SJSA1 (cell line): ENCODE data around the gene UBLCP1. TPM values are rescaled to one million over a fixed set of nuclear protein-coding genes. Genes with fewer than 3 reads are reported as not detected.
"Not testable (repeated sequence)": the region's sequence is repeated elsewhere in the genome, so short reads cannot be mapped to it uniquely, and the experiment has no call there.

Source experiments
- DNase-seq, 2 experiments: peaks; one replicate each; pipeline ENCODE4 v3.0.0-alpha.2; 2015 to 2020; ENCODE audit warnings: low spot score in 2 of 2, low read depth in 1 of 2
- H3K27ac ChIP-seq: fragments of 250-450 bp; sonication (Bioruptor Pico); 2 replicates; pipeline ENCODE4 v1.5.1; 2020; ENCODE audit warnings: mild to moderate bottlenecking, moderate library complexity
- H3K27me3 ChIP-seq: fragments of 250-450 bp; sonication (Bioruptor Pico); replicated peaks from 2 replicates; pipeline ENCODE4 v1.5.1; 2020; ENCODE audit warnings: mild to moderate bottlenecking, moderate library complexity
- H3K36me3 ChIP-seq: fragments of 250-450 bp; sonication (Bioruptor Pico); 2 replicates; pipeline ENCODE4 v1.5.1; 2020; ENCODE audit warnings: mild to moderate bottlenecking
- H3K4me1 ChIP-seq: fragments of 250-450 bp; sonication (Bioruptor Pico); replicated peaks from 2 replicates; pipeline ENCODE4 v1.6.1; 2021; ENCODE audit warnings: mild to moderate bottlenecking
- H3K4me3 ChIP-seq: fragments of 250-450 bp; sonication (Bioruptor Pico); 2 replicates; pipeline ENCODE4 v1.5.1; 2020; ENCODE audit warnings: mild to moderate bottlenecking
- H3K9me3 ChIP-seq: fragments of 250-450 bp; sonication (Bioruptor Pico); replicated peaks from 2 replicates; pipeline ENCODE4 v1.5.1; 2020; ENCODE audit warnings: mild to moderate bottlenecking
- total RNA-seq: library from RNA; depleted of rRNA; stranded (reverse); fragments of >200 nt; shearing (Covaris generic); gene quantifications from 2 replicates; pipeline ENCODE4 v1.2.3, GENCODE V29; 2014

Gene UBLCP1
- total RNA-seq, 1 experiment from 2014 or later = 87.0 TPM

- H3K27me3 ChIP-seq = no peaks in the 10 kb centered on the region
- H3K4me3 ChIP-seq = peak overlapping the region; percentile 85
- peaks cover 17% of the 10 kb centered on the region for H3K4me1 ChIP-seq
- peaks cover 45% of the 10 kb centered on the region for H3K36me3 ChIP-seq
- no peaks in the 10 kb centered on the region for H3K9me3 ChIP-seq
- DNase-seq = no peak
- H3K27ac ChIP-seq = peak overlapping the region; percentile 96
Observed at GRCh38 chr5:159263569-159263905, 447 bp downstream of the UBLCP1 start.

GRCh38 chr5:159266764-159267163 lies 3.7 kb downstream of the UBLCP1 start:
- Histone ChIP-seq H3K36me3 (peaks cover 73% of the 10 kb centered on the region), H3K4me1 (peaks cover 17% of the 10 kb centered on the region)
- H3K9me3 ChIP-seq, DNase-seq, H3K27ac ChIP-seq, H3K4me3 ChIP-seq, H3K27me3 ChIP-seq: not testable (repeated sequence)

- Histone ChIP-seq H3K36me3 (peaks cover 79% of the 10 kb centered on the region), H3K4me1 (no peaks in the 10 kb centered on the region), H3K4me3 (no peak overlapping the region), H3K9me3 (no peaks in the 10 kb centered on the region), H3K27me3 (no peaks in the 10 kb centered on the region), H3K27ac (no peak overlapping the region)
- DNase-seq = no peak
Observed at GRCh38 chr5:159269723-159270122, 6.6 kb downstream of the UBLCP1 start.

GRCh38 chr5:159273923-159274322 lies 10.8 kb downstream of the UBLCP1 start:
- H3K27ac ChIP-seq = no peak overlapping the region
- peaks cover 85% of the 10 kb centered on the region for H3K36me3 ChIP-seq
- H3K27me3 ChIP-seq = no peaks in the 10 kb centered on the region

GRCh38 chr5:159274676-159275075 lies 11.6 kb downstream of the UBLCP1 start:
- Histone ChIP-seq H3K27ac (no peak overlapping the region), H3K27me3 (no peaks in the 10 kb centered on the region), H3K4me1 (no peaks in the 10 kb centered on the region), H3K36me3 (peaks cover 85% of the 10 kb centered on the region), H3K4me3 (no peak overlapping the region), H3K9me3 (no peaks in the 10 kb centered on the region)
- DNase-seq = no peak

More at GRCh38 chr5:159273923-159274322, 10.8 kb downstream of the UBLCP1 start:
- Histone ChIP-seq H3K4me1 (no peaks in the 10 kb centered on the region), H3K9me3 (no peaks in the 10 kb centered on the region), H3K4me3 (no peak overlapping the region)
- DNase-seq = no peak

GRCh38 chr5:159286420-159287035 lies 23.4 kb downstream of the UBLCP1 start:
- peaks cover 7% of the 10 kb centered on the region for H3K4me1 ChIP-seq
- peak in 1 of 2 experiments; percentile 43 for DNase-seq
- H3K27me3 ChIP-seq = no peaks in the 10 kb centered on the region
- H3K27ac ChIP-seq = no peak overlapping the region
- H3K36me3 ChIP-seq = peaks cover 23% of the 10 kb centered on the region
- no peak overlapping the region for H3K4me3 ChIP-seq
- no peaks in the 10 kb centered on the region for H3K9me3 ChIP-seq

GRCh38 chr5:159290741-159291140 lies 27.7 kb downstream of the UBLCP1 start:
- peak in 1 of 2 experiments; percentile 53 for DNase-seq
- Histone ChIP-seq H3K36me3 (no peaks in the 10 kb centered on the region), H3K4me3 (no peak overlapping the region), H3K27me3 (no peaks in the 10 kb centered on the region), H3K27ac (no peak overlapping the region), H3K9me3 (no peaks in the 10 kb centered on the region), H3K4me1 (peaks cover 7% of the 10 kb centered on the region)

GRCh38 chr5:159294921-159295320 lies 31.8 kb downstream of the UBLCP1 start:
- no peak overlapping the region for H3K27ac ChIP-seq
- no peaks in the 10 kb centered on the region for H3K27me3 ChIP-seq
- no peak overlapping the region for H3K4me3 ChIP-seq
- peaks cover 7% of the 10 kb centered on the region for H3K4me1 ChIP-seq
- H3K9me3 ChIP-seq = no peaks in the 10 kb centered on the region; the same call in 1 of the 2 replicates
- H3K36me3 ChIP-seq = no peaks in the 10 kb centered on the region
- no peak for DNase-seq

GRCh38 chr5:159297300-159297699 lies 34.2 kb downstream of the UBLCP1 start:
- not testable (repeated sequence) for DNase-seq, H3K4me3 ChIP-seq, H3K36me3 ChIP-seq, H3K27me3 ChIP-seq, H3K27ac ChIP-seq, H3K9me3 ChIP-seq
- peaks cover 15% of the 10 kb centered on the region for H3K4me1 ChIP-seq

GRCh38 chr5:159301466-159301865 lies 38.4 kb downstream of the UBLCP1 start:
- peaks cover 20% of the 10 kb centered on the region for H3K9me3 ChIP-seq
- H3K4me3 ChIP-seq = no peak overlapping the region
- no peaks in the 10 kb centered on the region; the same call in 1 of the 2 replicates for H3K36me3 ChIP-seq
- H3K4me1 ChIP-seq = peaks cover 15% of the 10 kb centered on the region
- DNase-seq = peak; percentile 64 to 86
- H3K27ac ChIP-seq = peak overlapping the region; percentile 15; the same call in 1 of the 2 replicates
- H3K27me3 ChIP-seq = no peaks in the 10 kb centered on the region

- not testable (repeated sequence) for H3K4me3 ChIP-seq, H3K27me3 ChIP-seq, DNase-seq, H3K36me3 ChIP-seq
- H3K9me3 ChIP-seq = peaks cover 20% of the 10 kb centered on the region
- peak overlapping the region; percentile 15 for H3K27ac ChIP-seq
- peaks cover 15% of the 10 kb centered on the region for H3K4me1 ChIP-seq
Observed at GRCh38 chr5:159301929-159302860, 39.1 kb downstream of the UBLCP1 start.

GRCh38 chr5:159303286-159303685 lies 40.2 kb downstream of the UBLCP1 start:
- Histone ChIP-seq H3K27me3 (no peaks in the 10 kb centered on the region), H3K4me3 (no peak overlapping the region), H3K9me3 (peaks cover 20% of the 10 kb centered on the region), H3K27ac (no peak overlapping the region), H3K36me3 (no peaks in the 10 kb centered on the region; the same call in 1 of the 2 replicates), H3K4me1 (peaks cover 15% of the 10 kb centered on the region)
- no peak for DNase-seq

- H3K27me3 ChIP-seq = no peaks in the 10 kb centered on the region
- H3K4me3 ChIP-seq = no peak overlapping the region
- peaks cover 20% of the 10 kb centered on the region for H3K9me3 ChIP-seq
- peaks cover 15% of the 10 kb centered on the region for H3K4me1 ChIP-seq
- no peaks in the 10 kb centered on the region; the same call in 1 of the 2 replicates for H3K36me3 ChIP-seq
- DNase-seq = no peak
- H3K27ac ChIP-seq = no peak overlapping the region
Observed at GRCh38 chr5:159304961-159305595, 42.0 kb downstream of the UBLCP1 start.
